Measurements from ENCODE around the gene NT5C.
"Not testable (repeated sequence)": the region's sequence is repeated elsewhere in the genome, so short reads cannot be mapped to it uniquely, and the experiment has no call there.

NT5C gene

GRCh38 chr17:75131278-75132017, at the start of gene NT5C:
Gene NT5C (minus strand): TSS chr17:75131742. CDS start chr17:75131707, 35 bp downstream.
- DNase-seq (ENCODE audit: low read depth in 3 of 3) = peak; percentile 43 to 78 (median 60)

- no peak for DNase-seq (ENCODE audit: low read depth in 3 of 3)
Measured at GRCh38 chr17:75181110-75181509, 49.6 kb upstream of the NT5C start.

- no peak for DNase-seq (ENCODE audit: low read depth in 3 of 3)
Measured at GRCh38 chr17:75178453-75178852, 46.9 kb upstream of the NT5C start.

GRCh38 chr17:75176625-75177024, 45.1 kb upstream of the NT5C start:
- no peak for DNase-seq (ENCODE audit: low read depth in 3 of 3)

- DNase-seq (ENCODE audit: low read depth in 3 of 3) = no peak
Measured at GRCh38 chr17:75174996-75175395, 43.5 kb upstream of the NT5C start.

GRCh38 chr17:75173526-75173925, 42.0 kb upstream of the NT5C start:
- DNase-seq (ENCODE audit: low read depth in 3 of 3) = no peak

- DNase-seq (ENCODE audit: low read depth in 3 of 3) = no peak
Measured at GRCh38 chr17:75168998-75169397, 37.5 kb upstream of the NT5C start.

- not testable (repeated sequence) for DNase-seq (ENCODE audit: low read depth in 3 of 3)
Measured at GRCh38 chr17:75164606-75165005, 33.1 kb upstream of the NT5C start.

- DNase-seq (ENCODE audit: low read depth in 3 of 3) = no peak
Measured at GRCh38 chr17:75163074-75163473, 31.5 kb upstream of the NT5C start.

GRCh38 chr17:75160211-75160610, 28.7 kb upstream of the NT5C start:
- no peak for DNase-seq (ENCODE audit: low read depth in 3 of 3)

GRCh38 chr17:75159196-75160031, 27.9 kb upstream of the NT5C start:
- no peak for DNase-seq (ENCODE audit: low read depth in 3 of 3)

- not testable (repeated sequence) for DNase-seq (ENCODE audit: low read depth in 3 of 3)
Measured at GRCh38 chr17:75158480-75158879, 26.9 kb upstream of the NT5C start.

GRCh38 chr17:75155191-75155601, 23.7 kb upstream of the NT5C start:
- DNase-seq (ENCODE audit: low read depth in 3 of 3) = no peak

- DNase-seq (ENCODE audit: low read depth in 3 of 3) = peak; percentile 96 to 99 (median 96)
Measured at GRCh38 chr17:75154195-75155106, 22.9 kb upstream of the NT5C start, which contains the start of gene JPT1. Gene JPT1 (minus strand): TSS chr17:75154512. CDS start chr17:75154397, 115 bp downstream.

- peak in 1 of 3 experiments; percentile 38 for DNase-seq (ENCODE audit: low read depth in 3 of 3)
Measured at GRCh38 chr17:75153780-75154194, 22.2 kb upstream of the NT5C start.

GRCh38 chr17:75152922-75153779, 21.6 kb upstream of the NT5C start:
- DNase-seq (ENCODE audit: low read depth in 3 of 3) = peak in 1 of 3 experiments; percentile 27

- no peak for DNase-seq (ENCODE audit: low read depth in 3 of 3)
Measured at GRCh38 chr17:75152523-75152921, 21.0 kb upstream of the NT5C start.

- no peak for DNase-seq (ENCODE audit: low read depth in 3 of 3)
Measured at GRCh38 chr17:75151930-75152329, 20.4 kb upstream of the NT5C start.

GRCh38 chr17:75147878-75148546, 16.5 kb upstream of the NT5C start:
- DNase-seq (ENCODE audit: low read depth in 3 of 3) = no peak

GRCh38 chr17:75146592-75146991, 15.1 kb upstream of the NT5C start:
- DNase-seq (ENCODE audit: low read depth in 3 of 3) = no peak
